Effector memory CD4-positive, alpha-beta T cell (primary cell): Measurements from ENCODE around the gene DHTKD1.

Source experiments
- DNase-seq, 3 donors: peaks; one replicate each; pipeline ENCODE4 v3.0.0-alpha.2; 2020
- H3K27ac ChIP-seq: 2 replicates; pipeline ENCODE4 v1.7.0; 2013; ENCODE audit warnings: mild to moderate bottlenecking, low read length, moderate library complexity; ENCODE audit not compliant: insufficient read depth, poor library complexity, severe bottlenecking
- H3K27me3 ChIP-seq: replicated peaks from 2 replicates; pipeline ENCODE4 v1.7.0; 2013; ENCODE audit warnings: mild to moderate bottlenecking, low read length; ENCODE audit not compliant: insufficient read depth, control insufficient read depth, poor library complexity, severe bottlenecking
- H3K36me3 ChIP-seq: 2 replicates; pipeline ENCODE4 v1.7.0; 2013; ENCODE audit warnings: mild to moderate bottlenecking, low read length, moderate library complexity; ENCODE audit not compliant: control insufficient read depth, insufficient read depth
- H3K4me1 ChIP-seq: 2 replicates; pipeline ENCODE4 v1.7.0; 2013; ENCODE audit warnings: low read length, mild to moderate bottlenecking; ENCODE audit not compliant: control insufficient read depth, insufficient read depth, poor library complexity, severe bottlenecking
- H3K4me3 ChIP-seq: 2 replicates; pipeline ENCODE4 v1.7.0; 2013; ENCODE audit warnings: low read length, low read depth, mild to moderate bottlenecking; ENCODE audit not compliant: insufficient read depth, poor library complexity, severe bottlenecking
- H3K9me3 ChIP-seq: 2 replicates; pipeline ENCODE4 v1.7.0; 2013; ENCODE audit warnings: mild to moderate bottlenecking, low read length, moderate library complexity; ENCODE audit not compliant: control insufficient read depth
- total RNA-seq, 3 donors: gene quantifications; one replicate each; lab custom pipeline; 2026; lab: John Stamatoyannopoulos, UW

Gene DHTKD1, protein sequence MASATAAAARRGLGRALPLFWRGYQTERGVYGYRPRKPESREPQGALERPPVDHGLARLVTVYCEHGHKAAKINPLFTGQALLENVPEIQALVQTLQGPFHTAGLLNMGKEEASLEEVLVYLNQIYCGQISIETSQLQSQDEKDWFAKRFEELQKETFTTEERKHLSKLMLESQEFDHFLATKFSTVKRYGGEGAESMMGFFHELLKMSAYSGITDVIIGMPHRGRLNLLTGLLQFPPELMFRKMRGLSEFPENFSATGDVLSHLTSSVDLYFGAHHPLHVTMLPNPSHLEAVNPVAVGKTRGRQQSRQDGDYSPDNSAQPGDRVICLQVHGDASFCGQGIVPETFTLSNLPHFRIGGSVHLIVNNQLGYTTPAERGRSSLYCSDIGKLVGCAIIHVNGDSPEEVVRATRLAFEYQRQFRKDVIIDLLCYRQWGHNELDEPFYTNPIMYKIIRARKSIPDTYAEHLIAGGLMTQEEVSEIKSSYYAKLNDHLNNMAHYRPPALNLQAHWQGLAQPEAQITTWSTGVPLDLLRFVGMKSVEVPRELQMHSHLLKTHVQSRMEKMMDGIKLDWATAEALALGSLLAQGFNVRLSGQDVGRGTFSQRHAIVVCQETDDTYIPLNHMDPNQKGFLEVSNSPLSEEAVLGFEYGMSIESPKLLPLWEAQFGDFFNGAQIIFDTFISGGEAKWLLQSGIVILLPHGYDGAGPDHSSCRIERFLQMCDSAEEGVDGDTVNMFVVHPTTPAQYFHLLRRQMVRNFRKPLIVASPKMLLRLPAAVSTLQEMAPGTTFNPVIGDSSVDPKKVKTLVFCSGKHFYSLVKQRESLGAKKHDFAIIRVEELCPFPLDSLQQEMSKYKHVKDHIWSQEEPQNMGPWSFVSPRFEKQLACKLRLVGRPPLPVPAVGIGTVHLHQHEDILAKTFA
- 18.8 to 22.7 (median 21.1) reads per million in 3 donors for total RNA-seq

DNA sequence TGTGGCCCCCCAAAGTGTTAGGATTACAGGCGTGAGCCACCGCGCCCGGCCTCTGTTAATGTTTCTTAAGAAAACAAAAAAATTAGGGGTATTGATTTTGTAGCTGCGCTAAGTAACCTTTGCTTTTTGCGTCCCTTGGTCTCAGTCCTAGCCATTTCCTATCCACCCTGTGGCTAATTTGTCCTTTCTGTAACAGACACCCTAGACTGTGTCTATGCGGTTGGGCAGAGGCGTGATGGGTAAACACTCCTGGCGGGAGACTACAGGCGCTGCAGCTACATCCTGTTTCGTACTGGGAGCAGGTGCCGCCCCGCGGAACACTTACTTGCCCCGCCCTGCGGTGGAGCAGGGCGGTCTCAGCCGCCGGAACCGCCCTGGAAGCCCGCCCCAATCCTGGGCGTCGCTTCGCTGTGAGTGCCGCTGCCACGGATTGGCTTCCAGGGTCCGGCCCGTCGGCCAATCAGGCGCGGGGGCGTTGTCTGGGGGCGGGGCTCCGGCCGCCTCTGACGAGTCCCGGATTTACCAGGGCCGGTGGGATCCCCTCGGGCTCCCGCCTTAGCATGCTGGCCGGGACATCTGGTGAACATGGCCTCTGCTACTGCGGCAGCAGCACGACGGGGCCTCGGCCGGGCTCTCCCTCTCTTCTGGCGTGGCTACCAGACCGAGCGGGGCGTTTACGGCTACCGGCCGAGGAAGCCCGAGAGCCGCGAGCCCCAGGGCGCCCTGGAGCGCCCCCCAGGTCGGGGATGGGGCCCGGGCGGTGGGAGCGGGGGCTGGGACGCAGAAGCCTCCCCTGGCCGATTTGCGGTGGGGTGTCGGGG is at the start of gene DHTKD1:
Gene DHTKD1, plus strand, starts transcription at position 506 of the 821 bp plus-strand sequence. Its CDS starts 80 bp downstream, at position 586.
- H3K36me3 ChIP-seq = no peaks in the 10 kb centered on the region
- no peaks in the 10 kb centered on the region for H3K27me3 ChIP-seq
- peak within 1 kb of the TSS; percentile 99 for H3K4me3 ChIP-seq
- peaks cover 9% of the 10 kb centered on the region for H3K4me1 ChIP-seq
- peak; percentile 96 to 98 (median 97) for DNase-seq
- no peaks in the 10 kb centered on the region for H3K9me3 ChIP-seq
- peak within 1 kb of the TSS; percentile 87 for H3K27ac ChIP-seq

DNA sequence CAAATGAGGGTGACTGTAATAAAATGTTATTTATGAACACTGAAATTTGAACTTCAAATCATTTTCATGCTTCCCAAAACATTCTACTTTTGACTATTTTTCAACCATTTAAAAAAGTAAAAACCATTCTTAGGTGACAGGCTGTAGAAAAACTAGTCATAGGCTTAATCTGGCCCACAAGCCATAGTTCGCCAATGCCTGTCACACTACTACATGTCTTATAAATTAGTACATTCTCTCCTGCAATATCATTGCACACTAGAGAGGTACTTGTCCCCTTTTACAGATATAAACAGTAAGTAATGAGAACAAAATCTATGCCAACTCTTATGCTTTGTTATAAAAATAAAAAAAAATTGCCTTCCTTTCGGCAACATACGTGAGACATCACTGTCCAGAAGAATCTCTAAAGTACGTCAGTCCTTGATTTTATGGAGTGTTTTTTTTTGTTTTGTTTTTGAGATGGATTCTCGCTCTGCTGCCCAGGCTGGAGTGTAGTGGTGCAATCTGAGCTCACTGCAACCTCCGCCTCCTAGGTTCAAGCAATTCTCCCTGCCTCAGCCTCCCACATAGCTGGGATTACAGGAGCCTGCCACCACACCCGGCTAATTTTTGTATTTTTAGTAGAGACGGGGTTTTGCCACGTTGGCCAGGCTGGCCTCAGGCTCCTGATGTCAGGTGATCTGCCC is 49.3 kb upstream of the DHTKD1 start:
- H3K27me3 ChIP-seq = no peaks in the 10 kb centered on the region
- peaks cover 4% of the 10 kb centered on the region for H3K4me1 ChIP-seq
- no peaks in the 10 kb centered on the region for H3K9me3 ChIP-seq
- H3K4me3 ChIP-seq = no peak overlapping the region
- no peak overlapping the region for H3K27ac ChIP-seq
- peaks cover 7% of the 10 kb centered on the region for H3K36me3 ChIP-seq
- no peak for DNase-seq

- H3K4me1 ChIP-seq = peaks cover 4% of the 10 kb centered on the region
- H3K9me3 ChIP-seq = no peaks in the 10 kb centered on the region
- DNase-seq = no peak
- H3K36me3 ChIP-seq = peaks cover 7% of the 10 kb centered on the region
- H3K27me3 ChIP-seq = no peaks in the 10 kb centered on the region
- no peak overlapping the region for H3K4me3 ChIP-seq
- no peak overlapping the region for H3K27ac ChIP-seq
Observed at GRCh38 chr10:12020574-12020973, 48.2 kb upstream of the DHTKD1 start.

GRCh38 chr10:12022580-12023257 is 46.0 kb upstream of the DHTKD1 start:
- no peak overlapping the region for H3K27ac ChIP-seq
- peaks cover 7% of the 10 kb centered on the region for H3K36me3 ChIP-seq
- no peaks in the 10 kb centered on the region for H3K9me3 ChIP-seq
- H3K27me3 ChIP-seq = no peaks in the 10 kb centered on the region
- no peak for DNase-seq
- H3K4me1 ChIP-seq = peaks cover 4% of the 10 kb centered on the region
- peak overlapping the region; percentile 18 for H3K4me3 ChIP-seq

DNA sequence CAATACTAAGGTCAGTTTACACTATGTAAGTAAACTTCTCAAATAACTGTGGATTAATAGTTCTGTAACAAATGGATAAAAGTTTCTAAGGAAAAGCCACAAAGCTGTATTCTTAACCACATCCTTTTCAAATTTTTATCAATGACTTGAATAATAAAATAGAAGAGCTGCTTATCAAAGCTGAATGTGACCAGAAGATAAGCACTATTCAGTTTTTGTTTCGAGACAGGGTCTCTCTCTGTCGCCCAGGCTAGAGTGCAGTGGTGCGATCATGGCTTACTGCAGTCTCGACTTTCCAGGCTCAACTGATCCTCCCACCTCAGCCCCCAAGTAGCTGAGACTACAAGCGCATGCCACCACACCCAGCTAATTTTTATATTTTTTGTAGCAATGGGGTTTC is 43.2 kb upstream of the DHTKD1 start:
- H3K27me3 ChIP-seq = no peaks in the 10 kb centered on the region
- no peak overlapping the region for H3K4me3 ChIP-seq
- peaks cover 22% of the 10 kb centered on the region for H3K36me3 ChIP-seq
- peaks cover 4% of the 10 kb centered on the region for H3K4me1 ChIP-seq
- H3K27ac ChIP-seq = no peak overlapping the region
- no peaks in the 10 kb centered on the region for H3K9me3 ChIP-seq
- no peak for DNase-seq

- Histone ChIP-seq H3K4me3 (no peak overlapping the region), H3K9me3 (no peaks in the 10 kb centered on the region), H3K4me1 (peaks cover 4% of the 10 kb centered on the region), H3K27ac (no peak overlapping the region), H3K27me3 (no peaks in the 10 kb centered on the region), H3K36me3 (peaks cover 16% of the 10 kb centered on the region)
- DNase-seq = no peak
Observed at GRCh38 chr10:12027539-12027938, 41.2 kb upstream of the DHTKD1 start.

DNA sequence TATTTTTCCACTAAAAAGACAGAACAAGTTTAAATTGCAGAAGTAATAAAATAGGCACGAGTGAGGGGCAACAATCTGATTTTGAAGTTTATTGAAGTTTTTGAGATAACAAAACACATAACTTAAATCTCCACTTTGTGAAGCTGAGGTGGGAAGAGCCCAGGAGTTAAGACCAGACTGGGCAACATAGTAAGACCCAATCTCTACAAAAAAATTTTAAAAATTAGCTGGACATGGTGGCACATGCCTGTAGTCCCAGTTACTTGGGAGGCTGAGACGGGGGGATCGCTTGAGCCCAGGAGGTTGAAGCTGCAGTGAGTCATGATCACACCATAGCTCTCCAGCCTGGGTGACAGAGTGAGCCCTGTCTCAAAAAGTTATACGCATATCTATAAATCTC is 37.4 kb upstream of the DHTKD1 start:
- Histone ChIP-seq H3K27me3 (no peaks in the 10 kb centered on the region), H3K36me3 (peaks cover 26% of the 10 kb centered on the region), H3K4me3 (no peak overlapping the region), H3K4me1 (no peaks in the 10 kb centered on the region), H3K27ac (no peak overlapping the region), H3K9me3 (no peaks in the 10 kb centered on the region)
- no peak for DNase-seq

DNA sequence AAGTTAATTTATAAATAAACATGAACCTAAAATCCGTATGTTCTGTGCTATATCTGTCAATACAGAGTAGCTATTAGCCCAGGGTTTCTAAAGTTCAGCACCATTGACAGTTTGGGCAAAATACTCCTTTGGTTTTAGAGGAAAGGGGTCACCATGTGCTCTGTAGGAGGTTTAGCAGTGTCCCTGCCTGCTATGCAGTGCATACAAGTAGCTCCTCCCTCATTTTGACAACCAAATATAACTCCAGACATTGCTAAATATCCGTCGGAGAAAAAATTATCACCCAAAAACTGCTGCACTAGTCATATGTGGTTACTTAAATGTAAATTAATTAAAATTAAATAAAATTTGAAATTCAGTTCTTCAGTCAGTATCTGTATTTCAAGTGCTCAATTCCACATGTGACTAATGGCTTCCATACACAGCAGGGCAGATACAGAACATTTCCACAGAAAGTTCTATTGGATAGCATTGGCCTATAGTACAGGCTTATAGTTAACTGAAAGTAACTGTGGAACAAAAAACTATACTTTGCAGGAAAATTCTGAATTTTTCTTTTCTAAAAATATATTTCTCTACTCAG is 32.6 kb upstream of the DHTKD1 start:
- Histone ChIP-seq H3K27me3 (no peaks in the 10 kb centered on the region), H3K4me1 (peaks cover 10% of the 10 kb centered on the region), H3K9me3 (no peaks in the 10 kb centered on the region), H3K4me3 (no peak overlapping the region), H3K36me3 (peaks cover 10% of the 10 kb centered on the region), H3K27ac (no peak overlapping the region)
- no peak for DNase-seq
